VCaP (cell line): ENCODE results near the gene ADGRV1.

Source experiments
- H3K27ac ChIP-seq: fragments of 450-650 bp; 2 replicates; pipeline ENCODE4 v1.5.1; 2017
- TF ChIP-seq, protein P1 (sequence below): fragments of 450-650 bp; conservative IDR thresholded peaks from 2 replicates; pipeline ENCODE4 v1.5.1; 2017; ENCODE audit warnings: mild to moderate bottlenecking, moderate library complexity

Gene ADGRV1

DNA sequence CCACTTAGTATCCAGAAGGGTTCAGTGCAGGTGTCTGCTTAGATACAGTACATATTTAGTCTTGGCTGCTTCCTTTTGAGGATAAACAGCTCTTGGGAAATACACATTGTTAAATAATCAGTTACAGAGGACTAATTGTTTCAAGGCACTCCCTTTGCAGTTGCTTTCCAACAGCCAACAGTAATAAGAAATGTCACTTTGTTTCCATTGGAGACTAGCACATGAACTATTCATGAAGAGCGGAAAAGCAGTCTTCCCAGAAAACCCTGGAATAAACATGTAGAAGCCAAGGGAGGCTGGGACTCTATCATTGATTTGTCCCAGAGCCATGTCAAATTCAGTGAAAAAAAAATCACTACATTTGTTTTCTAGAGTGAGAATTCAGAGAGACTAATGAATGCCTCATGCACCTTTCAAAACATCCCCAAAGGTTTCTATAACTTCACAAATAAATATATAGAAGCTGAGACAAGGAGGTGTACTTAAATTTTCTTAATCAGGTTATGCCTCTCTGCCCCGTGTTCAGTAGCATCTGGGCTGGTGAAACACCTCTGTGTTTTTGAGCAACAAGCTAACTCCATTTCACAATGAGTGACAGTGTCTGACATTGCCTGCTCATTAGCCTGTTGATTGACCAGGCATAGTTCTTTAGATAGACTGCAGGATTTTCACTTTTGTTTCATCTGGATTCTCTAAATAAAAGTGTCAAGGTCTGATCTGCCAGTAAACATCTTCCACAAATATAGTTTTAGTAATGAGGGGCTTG is 553.1 kb downstream of the ADGRV1 start:
- TF ChIP-seq, protein P1, sequence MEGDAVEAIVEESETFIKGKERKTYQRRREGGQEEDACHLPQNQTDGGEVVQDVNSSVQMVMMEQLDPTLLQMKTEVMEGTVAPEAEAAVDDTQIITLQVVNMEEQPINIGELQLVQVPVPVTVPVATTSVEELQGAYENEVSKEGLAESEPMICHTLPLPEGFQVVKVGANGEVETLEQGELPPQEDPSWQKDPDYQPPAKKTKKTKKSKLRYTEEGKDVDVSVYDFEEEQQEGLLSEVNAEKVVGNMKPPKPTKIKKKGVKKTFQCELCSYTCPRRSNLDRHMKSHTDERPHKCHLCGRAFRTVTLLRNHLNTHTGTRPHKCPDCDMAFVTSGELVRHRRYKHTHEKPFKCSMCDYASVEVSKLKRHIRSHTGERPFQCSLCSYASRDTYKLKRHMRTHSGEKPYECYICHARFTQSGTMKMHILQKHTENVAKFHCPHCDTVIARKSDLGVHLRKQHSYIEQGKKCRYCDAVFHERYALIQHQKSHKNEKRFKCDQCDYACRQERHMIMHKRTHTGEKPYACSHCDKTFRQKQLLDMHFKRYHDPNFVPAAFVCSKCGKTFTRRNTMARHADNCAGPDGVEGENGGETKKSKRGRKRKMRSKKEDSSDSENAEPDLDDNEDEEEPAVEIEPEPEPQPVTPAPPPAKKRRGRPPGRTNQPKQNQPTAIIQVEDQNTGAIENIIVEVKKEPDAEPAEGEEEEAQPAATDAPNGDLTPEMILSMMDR, result no peak
- H3K27ac ChIP-seq, result no peak overlapping the region

DNA sequence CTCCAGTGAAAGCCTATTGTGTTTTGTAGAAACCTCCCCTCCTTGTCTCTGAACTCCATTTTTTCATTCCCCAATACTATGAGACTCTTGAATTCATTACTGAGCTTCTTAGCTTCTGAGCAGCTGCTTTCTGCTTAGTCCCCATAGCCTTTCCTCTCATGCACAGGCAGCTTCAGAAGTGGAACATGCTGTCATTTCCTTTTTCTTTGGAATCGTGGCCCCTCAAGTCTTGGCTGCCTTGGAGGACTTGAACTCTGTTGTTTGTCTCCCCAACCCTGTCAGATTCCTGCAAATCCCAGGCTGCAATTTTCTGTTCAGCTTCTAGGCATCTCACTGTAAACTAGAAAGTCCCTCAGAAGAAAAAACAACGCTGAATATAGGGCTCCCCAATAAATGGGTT is 556.1 kb downstream of the ADGRV1 start:
- TF ChIP-seq, protein P1, result no peak
- H3K27ac ChIP-seq, result no peak overlapping the region

GRCh38 chr5:91118354-91118753 is 559.8 kb downstream of the ADGRV1 start:
- TF ChIP-seq, protein P1, result no peak
- no peak overlapping the region for H3K27ac ChIP-seq

DNA sequence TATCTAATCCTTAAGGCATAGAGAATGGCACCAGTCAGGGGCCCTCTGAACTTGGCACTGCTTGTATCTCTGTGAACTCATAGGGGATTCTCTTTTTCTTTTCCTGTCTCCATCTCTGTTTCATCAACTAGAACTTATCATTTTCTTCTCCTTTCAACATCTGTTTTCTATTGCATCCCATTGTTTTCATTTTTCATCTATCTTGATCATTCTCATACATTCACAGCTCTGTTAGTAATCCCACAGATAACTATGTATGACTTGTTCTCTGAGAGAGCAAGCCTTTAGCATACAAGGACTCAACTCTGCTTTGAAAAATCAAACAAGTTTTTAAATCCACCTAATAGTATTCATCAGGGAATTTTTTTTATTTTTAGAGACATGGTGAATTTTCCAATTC is 560.2 kb downstream of the ADGRV1 start:
- peak overlapping the region; percentile 35; the same call in 1 of the 2 replicates for H3K27ac ChIP-seq
- TF ChIP-seq, protein P1, result no peak

GRCh38 chr5:91119217-91119616 is 560.6 kb downstream of the ADGRV1 start:
- H3K27ac ChIP-seq, result peak overlapping the region; percentile 35
- TF ChIP-seq, protein P1, result no peak

DNA sequence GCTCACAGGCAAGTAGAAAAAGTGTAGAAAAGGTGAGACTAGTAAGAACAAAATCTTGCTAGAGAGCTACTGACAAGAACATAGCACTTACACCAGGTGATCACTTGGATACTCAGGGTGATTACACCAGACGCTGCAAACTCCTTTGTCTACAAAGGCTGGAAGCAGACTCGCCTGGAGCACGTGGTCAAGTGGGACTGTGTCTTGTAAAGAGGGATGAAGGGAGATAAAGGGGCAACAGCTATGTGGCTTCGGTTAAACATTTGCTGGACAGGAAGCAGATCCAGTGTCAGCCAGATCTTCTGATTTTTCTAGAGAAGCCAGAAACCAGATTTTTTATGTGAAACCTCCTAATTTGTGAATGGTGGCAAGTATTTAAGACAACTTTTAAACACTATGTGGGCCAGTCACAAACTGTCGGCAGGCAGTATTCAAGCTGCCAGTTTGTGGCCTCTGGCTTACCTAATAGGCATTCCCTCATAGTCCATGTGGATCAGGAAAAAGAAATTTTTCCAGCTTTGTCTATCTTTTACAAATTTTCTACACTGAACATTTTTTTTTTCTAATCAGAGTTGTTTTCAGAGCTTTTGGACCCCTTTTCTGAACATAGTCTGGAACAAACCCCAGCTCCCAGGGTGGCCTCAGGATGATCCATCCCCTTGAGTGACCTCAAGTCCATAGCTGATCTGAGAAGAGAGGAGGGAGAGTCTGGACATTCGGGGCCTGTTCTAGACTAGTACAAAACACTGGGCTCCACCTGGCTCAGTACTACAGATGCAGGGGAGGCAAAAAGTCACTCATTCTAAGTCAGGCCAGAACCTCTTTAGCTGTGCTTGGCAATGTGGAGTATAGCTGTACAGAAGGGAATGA is 561.6 kb downstream of the ADGRV1 start:
- peak overlapping the region; percentile 35 for H3K27ac ChIP-seq
- TF ChIP-seq, protein P1, result no peak

DNA sequence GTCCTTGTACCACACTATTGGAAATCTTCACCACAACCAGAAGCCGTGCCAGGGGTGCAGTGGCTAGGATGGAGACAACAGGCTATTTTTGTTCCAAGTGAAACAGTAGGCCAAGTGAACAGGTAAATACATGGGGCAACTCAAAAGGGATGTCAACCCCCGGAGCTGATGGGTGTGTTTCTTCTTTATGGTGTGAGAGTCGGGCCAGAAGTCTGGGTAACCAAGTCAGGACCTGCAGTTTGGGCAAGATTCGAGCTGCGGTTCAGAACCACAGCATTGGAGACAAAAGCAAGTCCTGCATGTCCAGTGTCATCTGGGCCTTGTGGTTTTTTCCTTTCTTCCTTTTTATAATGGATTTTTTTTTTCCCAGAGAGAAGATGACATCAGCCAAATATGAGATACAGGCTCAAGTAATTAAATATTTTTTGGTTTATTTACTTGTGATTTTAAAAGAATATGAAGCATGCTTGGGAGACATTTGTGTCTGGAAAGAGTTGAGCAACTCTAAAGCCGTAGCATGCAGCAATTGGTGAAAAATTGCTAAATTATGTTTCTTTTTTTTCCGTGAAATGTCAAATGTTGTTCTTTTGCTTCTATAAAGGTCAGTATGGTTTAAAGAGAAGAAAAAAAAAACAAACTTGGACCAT is 562.9 kb downstream of the ADGRV1 start:
- no peak overlapping the region for H3K27ac ChIP-seq
- TF ChIP-seq, protein P1, result no peak
